Esophagus muscularis mucosa (tissue), 4 donors: Measurements from ENCODE around the gene TSPOAP1. TPM values are rescaled to one million over a fixed set of nuclear protein-coding genes. Genes with fewer than 3 reads are reported as not detected.

ENCODE experiments used
- small RNA-seq, 3 donors: library from RNA; depleted of rRNA; stranded (forward); fragments of <200 nt; gene quantifications; one replicate each; pipeline ENCODE3, GENCODE V24; 2016
- total RNA-seq, 4 donors: library from RNA; depleted of rRNA; stranded (reverse); fragments of >200 nt; gene quantifications; one replicate each; pipeline versions ENCODE4 v1.1.0 to v1.2.1, GENCODE V29; 2016

TSPOAP1 gene
- total RNA-seq, 4 donors from 2014 or later, result 10.0 to 19.0 (median 16.0) TPM

Small RNAs within 50 kb of the gene (small RNA-seq; reads per million reads assigned to genes)
- gene MIR4736, result 0 reads per million in 3 donors

Other genes starting within 250 kb of the TSPOAP1 start
- 10 to 100 TPM; 22.2 to 37.0 (median 36.3) TPM for gene DYNLL2, start 245.4 kb downstream of the TSPOAP1 start, total RNA-seq
- not detected for gene OR4D1, start 180.4 kb downstream of the TSPOAP1 start, total RNA-seq
- gene OR4D2, start 161.8 kb downstream of the TSPOAP1 start, total RNA-seq, result not detected
- not detected for gene EPX, start 136.1 kb downstream of the TSPOAP1 start, total RNA-seq
- gene MKS1, start 109.5 kb downstream of the TSPOAP1 start, total RNA-seq, result 10 to 100 TPM in 1 of 4 donors, 1 to 10 TPM in 3; 6.2 to 12.5 (median 6.9) TPM
- not detected for gene LPO, start 90.2 kb downstream of the TSPOAP1 start, total RNA-seq
- gene MPO, start 47.9 kb downstream of the TSPOAP1 start, total RNA-seq, result under 1 TPM in 2 of 4 donors, not detected in 2; 0.23 to 0.66 TPM
- gene SUPT4H1, start 23.4 kb upstream of the TSPOAP1 start, total RNA-seq, result 10 to 100 TPM; 35.3 to 59.6 (median 47.0) TPM
- gene RNF43, start 88.7 kb upstream of the TSPOAP1 start, total RNA-seq, result under 1 TPM in 3 of 4 donors, not detected in 1; under 0.01 to 0.26 (median 0.11) TPM
- gene HSF5, start 159.6 kb upstream of the TSPOAP1 start, total RNA-seq, result under 1 TPM in 2 of 4 donors, not detected in 2; under 0.01 to 0.13 TPM
- 10 to 100 TPM; 24.4 to 29.9 (median 28.4) TPM for gene MTMR4, start 185.8 kb upstream of the TSPOAP1 start, total RNA-seq